GM21528 (cell line): ENCODE results near the gene RAB17.
A peak's percentile ranks its signal among the peaks of the same experiment; 100 is the strongest.
"Not testable (repeated sequence)": the region's sequence is repeated elsewhere in the genome, so short reads cannot be mapped to it uniquely, and the experiment has no call there.

ENCODE experiments used
- ATAC-seq: cut with Tn5 transposase; IDR thresholded peaks from one replicate; pipeline ENCODE4 v1.9.1; 2021; ENCODE audit warnings: mild to moderate bottlenecking, moderate library complexity; ENCODE audit not compliant: unreplicated experiment, low FRiP score

RAB17 gene

DNA sequence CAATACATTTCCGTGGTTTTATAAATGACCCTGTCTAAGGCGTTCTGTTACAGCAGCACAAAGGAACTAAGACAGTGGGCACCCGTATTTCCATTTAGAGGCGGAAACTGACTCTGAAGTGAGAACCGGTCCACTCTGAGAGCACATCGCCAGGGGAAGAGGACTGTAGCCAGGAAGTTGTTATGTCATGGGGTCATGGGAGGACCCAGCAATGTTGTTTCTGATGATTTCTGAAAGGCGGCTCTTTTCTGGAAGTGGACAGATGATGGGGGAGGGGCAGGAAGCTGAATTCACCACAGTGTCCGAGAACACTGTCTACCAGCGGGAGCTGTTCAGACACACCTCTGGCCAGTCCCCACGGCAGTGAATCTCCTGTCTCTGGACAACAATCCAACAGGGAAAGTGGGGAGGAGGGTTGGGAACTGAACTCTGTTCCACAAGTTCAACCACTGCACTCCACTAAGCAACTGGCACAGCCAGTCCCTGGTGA is 34.7 kb upstream of the RAB17 start:
- ATAC-seq, result no peak

DNA sequence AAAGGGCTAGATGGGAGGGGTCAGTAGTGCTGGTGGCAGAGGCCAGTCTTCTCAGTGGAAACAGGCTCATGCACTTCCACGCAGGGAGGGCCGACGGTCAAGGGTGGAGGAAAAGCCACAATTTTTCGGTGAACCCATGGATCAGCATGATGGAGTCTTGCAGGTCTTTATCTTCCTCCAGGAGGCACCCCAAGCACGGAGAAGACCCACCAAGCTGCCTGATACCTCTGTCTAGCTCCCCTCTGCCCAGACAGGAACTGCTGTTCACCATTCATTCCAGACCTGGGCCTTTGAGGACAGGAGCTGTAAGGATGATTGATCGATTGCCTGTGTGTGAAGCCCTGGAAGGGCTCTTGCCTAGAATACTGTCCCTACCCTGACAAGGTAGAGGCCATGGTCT is 34.0 kb upstream of the RAB17 start:
- ATAC-seq, result no peak

- ATAC-seq, result no peak
These were observed 33.2 kb upstream of the RAB17 start for GRCh38 chr2:237623428-237624403.

DNA sequence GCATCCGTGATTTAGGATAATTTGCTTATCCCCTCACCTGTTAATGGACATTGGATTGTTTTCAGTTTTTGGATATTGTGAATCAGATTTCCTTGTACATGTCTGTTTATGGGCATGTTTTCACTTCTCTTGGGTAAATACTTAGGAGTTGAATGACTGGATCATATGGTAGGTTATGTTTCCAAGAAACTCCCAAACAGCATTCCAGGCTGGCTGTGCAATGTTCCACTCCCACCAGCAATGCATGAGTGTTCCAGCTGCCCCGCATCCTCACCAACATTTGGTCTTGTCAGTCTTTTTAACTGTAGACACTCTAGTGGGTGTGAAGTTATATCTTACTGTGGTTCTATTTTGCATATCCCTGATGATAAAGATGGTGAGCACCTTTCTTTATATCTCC is 27.9 kb upstream of the RAB17 start:
- no peak for ATAC-seq

DNA sequence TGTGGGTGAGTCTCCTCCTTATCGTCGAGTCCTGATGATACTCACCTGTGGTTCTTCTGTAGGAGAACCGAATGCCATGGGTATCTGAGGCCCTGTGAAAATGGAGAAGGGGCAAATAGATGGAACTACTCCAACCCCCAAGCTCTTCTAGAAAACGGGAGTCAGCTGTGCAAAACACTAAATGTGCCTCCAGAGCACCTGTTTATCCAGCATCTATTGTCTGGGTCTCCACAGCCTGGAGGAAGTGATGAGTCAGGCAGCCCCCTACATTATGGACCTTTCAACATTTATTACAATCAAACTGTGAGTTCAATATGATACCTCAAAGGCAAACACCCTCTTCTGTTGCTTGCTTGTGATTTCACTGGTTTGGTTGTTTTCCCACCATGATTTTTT is 27.1 kb upstream of the RAB17 start:
- no peak for ATAC-seq

GRCh38 chr2:237616734-237617586 is 26.4 kb upstream of the RAB17 start:
- ATAC-seq, result no peak

DNA sequence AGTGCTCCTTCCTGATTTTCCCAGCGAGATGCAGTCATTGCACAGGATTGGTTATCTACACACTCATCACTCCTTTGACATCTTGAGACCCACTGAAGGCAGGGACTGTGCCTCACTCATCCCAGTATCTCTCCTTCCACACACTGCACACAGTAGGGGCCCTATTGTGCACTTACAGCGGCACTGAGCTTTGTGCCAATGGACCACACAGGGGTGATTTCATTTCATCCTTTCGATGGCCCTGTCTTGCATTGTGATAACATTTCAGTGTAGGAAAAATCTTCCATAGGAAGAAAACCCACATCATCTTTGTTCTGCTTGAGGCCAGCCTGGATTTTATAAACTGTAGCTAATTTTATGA is 25.8 kb upstream of the RAB17 start:
- ATAC-seq, result no peak

GRCh38 chr2:237615631-237616249 is 25.2 kb upstream of the RAB17 start:
- ATAC-seq, result no peak

DNA sequence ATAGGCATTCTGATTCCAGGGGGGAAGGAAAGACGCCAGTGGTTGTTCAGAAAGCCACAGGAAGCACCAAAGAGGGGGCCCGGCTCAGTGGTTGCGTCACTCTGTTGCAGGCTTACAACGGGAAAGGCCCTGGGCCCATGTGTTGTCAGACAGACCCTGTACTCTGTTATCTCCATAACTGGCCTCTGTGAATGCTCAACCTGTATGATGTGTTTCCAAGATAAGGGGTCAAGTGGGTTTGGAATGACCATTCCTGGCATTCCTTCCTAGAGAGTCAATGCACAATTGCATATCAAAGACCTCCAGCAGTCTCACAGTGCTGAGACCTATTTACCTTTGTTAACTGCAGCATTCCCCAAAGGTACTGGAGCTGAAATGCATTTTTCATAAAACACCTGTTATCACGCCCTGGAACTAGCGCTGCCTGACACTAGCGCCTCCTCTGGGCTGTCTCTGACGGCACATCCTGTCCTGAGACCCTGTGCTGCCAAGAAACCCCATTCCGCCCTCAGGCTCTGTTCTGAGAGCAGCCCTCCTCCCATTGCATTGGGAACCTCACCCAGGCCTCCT is 23.7 kb upstream of the RAB17 start:
- no peak for ATAC-seq

- ATAC-seq, result no peak
These were observed 23.1 kb upstream of the RAB17 start for GRCh38 chr2:237613679-237614078.

GRCh38 chr2:237612527-237613357 is 22.2 kb upstream of the RAB17 start:
- ATAC-seq, result no peak

- ATAC-seq, result not testable (repeated sequence)
These were observed 16.0 kb upstream of the RAB17 start for GRCh38 chr2:237606522-237606921.

- no peak for ATAC-seq
These were observed 14.4 kb upstream of the RAB17 start for GRCh38 chr2:237604960-237605359.

DNA sequence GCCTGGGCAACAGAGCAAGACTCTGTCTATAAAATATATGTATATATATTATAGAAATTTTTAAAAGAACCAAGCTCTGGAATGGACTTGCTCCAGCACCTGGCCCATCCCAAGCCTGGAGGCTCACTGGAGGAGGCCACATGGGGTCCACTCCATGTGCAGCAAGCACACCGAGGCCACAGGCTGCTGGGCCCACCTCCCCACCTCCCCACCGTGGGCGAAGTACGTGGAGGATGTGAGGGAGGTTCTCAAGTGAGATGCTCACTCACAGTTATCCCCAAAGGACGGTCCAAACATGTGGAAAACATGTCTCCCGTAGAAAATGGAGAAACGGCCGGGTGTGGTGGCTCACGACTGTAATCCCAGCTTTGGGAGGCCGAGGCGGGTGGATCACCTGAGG is 13.9 kb upstream of the RAB17 start:
- no peak for ATAC-seq

DNA sequence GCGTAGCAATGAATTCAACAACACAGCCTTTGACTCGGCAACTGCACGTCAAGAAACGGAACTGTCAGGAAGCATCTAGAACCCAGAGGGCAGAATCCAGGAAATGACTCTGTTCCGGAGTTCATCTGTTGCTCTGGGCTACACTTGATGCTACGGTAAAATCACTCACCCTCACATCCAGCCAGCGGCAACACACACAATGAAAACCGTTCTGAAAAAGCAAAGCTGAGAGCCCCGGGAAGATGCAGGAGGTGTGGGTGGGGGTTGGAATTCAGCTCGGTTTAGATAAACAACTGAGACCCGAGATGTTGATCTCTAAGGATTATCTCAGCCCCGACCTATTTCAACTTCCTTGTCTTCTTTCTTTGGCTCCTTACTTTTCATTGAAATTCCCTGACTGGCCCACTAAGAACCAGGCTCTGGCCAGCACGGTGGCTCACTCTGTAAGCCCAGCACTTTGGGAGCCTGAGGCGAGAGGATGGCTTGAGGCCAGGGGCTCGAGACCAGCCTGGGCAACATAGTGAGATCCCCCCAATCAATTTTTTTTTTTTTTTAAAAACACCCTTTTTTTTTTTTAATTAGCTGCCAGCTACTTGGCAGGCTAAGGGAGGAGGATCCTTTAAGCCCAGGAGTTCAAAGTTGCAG is 13.3 kb upstream of the RAB17 start:
- peak; percentile 58 for ATAC-seq

GRCh38 chr2:237603049-237603717 is 12.6 kb upstream of the RAB17 start:
- ATAC-seq, result no peak

DNA sequence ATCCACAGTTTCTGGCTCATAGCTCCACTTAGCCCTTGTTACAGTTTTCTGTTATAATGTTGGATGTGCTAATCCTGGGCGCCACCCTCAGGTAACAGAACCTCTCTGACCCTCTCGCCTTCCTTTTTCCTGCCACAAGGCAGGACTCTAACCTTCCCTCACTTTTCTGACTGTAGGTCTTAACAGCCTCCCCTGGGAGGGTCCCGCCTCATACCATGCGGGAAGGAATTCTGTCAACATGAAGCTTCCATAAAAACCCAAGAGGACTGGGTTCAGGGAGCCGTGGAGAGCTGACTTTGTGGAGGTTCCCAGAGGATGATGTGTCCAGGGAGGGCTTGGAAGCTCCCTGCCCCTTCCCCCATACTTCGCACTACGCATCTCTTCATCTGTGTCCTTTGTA is 11.9 kb upstream of the RAB17 start:
- no peak for ATAC-seq

GRCh38 chr2:237601453-237602116 is 11.1 kb upstream of the RAB17 start:
- no peak for ATAC-seq
